GM18505 (cell line): ENCODE measurements around the gene ACKR3.

Experiments
- ATAC-seq: cut with Tn5 transposase; IDR thresholded peaks from one replicate; pipeline ENCODE4 v1.9.1; 2021; ENCODE audit not compliant: unreplicated experiment
- POLR2A ChIP-seq: IDR thresholded peaks from 4 replicates; pipeline ENCODE4 v1.6.1; 2011; ENCODE audit warnings: borderline replicate concordance; ENCODE audit not compliant: insufficient read depth, insufficient read length; ENCODE audit errors: extremely low read depth

Gene ACKR3

GRCh38 chr2:236579048-236579745, 9.6 kb downstream of the ACKR3 start:
- TF ChIP-seq POLR2A = no peak
- no peak for ATAC-seq

GRCh38 chr2:236579746-236580315, 10.2 kb downstream of the ACKR3 start:
- TF ChIP-seq POLR2A = no peak
- ATAC-seq = no peak

- TF ChIP-seq POLR2A = no peak
- no peak for ATAC-seq
Observed at GRCh38 chr2:236580746-236581355, 11.2 kb downstream of the ACKR3 start.

- no peak for TF ChIP-seq POLR2A
- ATAC-seq = no peak
Observed at GRCh38 chr2:236581546-236581945, 11.9 kb downstream of the ACKR3 start.

- no peak for ATAC-seq
- TF ChIP-seq POLR2A = no peak
Observed at GRCh38 chr2:236582968-236583367, 13.3 kb downstream of the ACKR3 start.

GRCh38 chr2:236583621-236584203, 14.1 kb downstream of the ACKR3 start:
- no peak for ATAC-seq
- no peak for TF ChIP-seq POLR2A

GRCh38 chr2:236584521-236585384, 15.1 kb downstream of the ACKR3 start:
- ATAC-seq = no peak

GRCh38 chr2:236585966-236586365, 16.3 kb downstream of the ACKR3 start:
- no peak for ATAC-seq
- no peak for TF ChIP-seq POLR2A

More at GRCh38 chr2:236584521-236585384, 15.1 kb downstream of the ACKR3 start:
- TF ChIP-seq POLR2A = no peak

GRCh38 chr2:236587861-236588815, 18.5 kb downstream of the ACKR3 start:
- no peak for ATAC-seq
- TF ChIP-seq POLR2A = no peak

- TF ChIP-seq POLR2A = no peak
- no peak for ATAC-seq
Observed at GRCh38 chr2:236588932-236589592, 19.4 kb downstream of the ACKR3 start.

GRCh38 chr2:236590846-236591245, 21.2 kb downstream of the ACKR3 start:
- no peak for TF ChIP-seq POLR2A
- ATAC-seq = no peak
